Fibroblast of skin of back (primary cell): Measurements from ENCODE around the gene DSP. TPM values are rescaled to one million over a fixed set of nuclear protein-coding genes. Genes with fewer than 3 reads are reported as not detected.
A peak's percentile ranks its signal among the peaks of the same experiment; 100 is the strongest.

Experiments used
- DNase-seq: peaks from one replicate; pipeline ENCODE4 v3.0.0-alpha.2; 2013
- polyA plus RNA-seq, 2 experiments: library from polyadenylated mRNA; unstranded; fragments of 120-200 nt; gene quantifications; one replicate each; pipeline ENCODE4 v1.2.1, GENCODE V29; 2013; ENCODE audit not compliant: insufficient read length in 2 of 2

The DSP gene, protein sequence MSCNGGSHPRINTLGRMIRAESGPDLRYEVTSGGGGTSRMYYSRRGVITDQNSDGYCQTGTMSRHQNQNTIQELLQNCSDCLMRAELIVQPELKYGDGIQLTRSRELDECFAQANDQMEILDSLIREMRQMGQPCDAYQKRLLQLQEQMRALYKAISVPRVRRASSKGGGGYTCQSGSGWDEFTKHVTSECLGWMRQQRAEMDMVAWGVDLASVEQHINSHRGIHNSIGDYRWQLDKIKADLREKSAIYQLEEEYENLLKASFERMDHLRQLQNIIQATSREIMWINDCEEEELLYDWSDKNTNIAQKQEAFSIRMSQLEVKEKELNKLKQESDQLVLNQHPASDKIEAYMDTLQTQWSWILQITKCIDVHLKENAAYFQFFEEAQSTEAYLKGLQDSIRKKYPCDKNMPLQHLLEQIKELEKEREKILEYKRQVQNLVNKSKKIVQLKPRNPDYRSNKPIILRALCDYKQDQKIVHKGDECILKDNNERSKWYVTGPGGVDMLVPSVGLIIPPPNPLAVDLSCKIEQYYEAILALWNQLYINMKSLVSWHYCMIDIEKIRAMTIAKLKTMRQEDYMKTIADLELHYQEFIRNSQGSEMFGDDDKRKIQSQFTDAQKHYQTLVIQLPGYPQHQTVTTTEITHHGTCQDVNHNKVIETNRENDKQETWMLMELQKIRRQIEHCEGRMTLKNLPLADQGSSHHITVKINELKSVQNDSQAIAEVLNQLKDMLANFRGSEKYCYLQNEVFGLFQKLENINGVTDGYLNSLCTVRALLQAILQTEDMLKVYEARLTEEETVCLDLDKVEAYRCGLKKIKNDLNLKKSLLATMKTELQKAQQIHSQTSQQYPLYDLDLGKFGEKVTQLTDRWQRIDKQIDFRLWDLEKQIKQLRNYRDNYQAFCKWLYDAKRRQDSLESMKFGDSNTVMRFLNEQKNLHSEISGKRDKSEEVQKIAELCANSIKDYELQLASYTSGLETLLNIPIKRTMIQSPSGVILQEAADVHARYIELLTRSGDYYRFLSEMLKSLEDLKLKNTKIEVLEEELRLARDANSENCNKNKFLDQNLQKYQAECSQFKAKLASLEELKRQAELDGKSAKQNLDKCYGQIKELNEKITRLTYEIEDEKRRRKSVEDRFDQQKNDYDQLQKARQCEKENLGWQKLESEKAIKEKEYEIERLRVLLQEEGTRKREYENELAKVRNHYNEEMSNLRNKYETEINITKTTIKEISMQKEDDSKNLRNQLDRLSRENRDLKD (N-terminal part only)
- 133 TPM for polyA plus RNA-seq (2013, experiment 1 of 2; ENCODE audit: insufficient read length)
- 151 TPM for polyA plus RNA-seq (2013, experiment 2 of 2; ENCODE audit: insufficient read length)

DNA sequence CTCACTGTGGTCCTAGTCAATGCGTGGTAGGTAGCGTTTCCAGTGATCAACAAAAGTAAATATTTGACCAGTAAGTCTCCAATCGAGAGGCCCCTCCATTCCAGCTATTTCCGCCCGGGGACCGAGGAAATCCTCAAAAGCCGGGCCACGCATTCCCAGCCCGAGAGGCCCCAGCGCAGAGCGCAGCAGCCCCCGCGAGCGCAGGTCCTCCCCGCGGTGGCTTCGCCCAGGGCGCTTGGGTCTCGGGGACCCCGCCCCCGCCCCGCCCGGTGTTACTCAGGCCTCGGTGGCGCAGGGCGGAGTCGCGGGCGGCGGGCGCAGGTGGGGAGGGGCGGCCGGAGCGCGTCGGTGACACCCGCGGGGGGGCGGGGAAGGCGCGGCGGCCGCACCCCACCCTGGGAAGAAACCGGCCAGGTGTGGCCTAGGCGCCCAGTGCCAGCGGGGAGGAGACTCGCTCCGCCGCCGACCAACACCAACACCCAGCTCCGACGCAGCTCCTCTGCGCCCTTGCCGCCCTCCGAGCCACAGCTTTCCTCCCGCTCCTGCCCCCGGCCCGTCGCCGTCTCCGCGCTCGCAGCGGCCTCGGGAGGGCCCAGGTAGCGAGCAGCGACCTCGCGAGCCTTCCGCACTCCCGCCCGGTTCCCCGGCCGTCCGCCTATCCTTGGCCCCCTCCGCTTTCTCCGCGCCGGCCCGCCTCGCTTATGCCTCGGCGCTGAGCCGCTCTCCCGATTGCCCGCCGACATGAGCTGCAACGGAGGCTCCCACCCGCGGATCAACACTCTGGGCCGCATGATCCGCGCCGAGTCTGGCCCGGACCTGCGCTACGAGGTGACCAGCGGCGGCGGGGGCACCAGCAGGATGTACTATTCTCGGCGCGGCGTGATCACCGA, at the start of gene DSP:
TSS of gene DSP (plus strand) at position 497 of the 890 bp plus-strand sequence. CDS start at position 742, 245 bp downstream.
- peak; percentile 83 for DNase-seq

GRCh38 chr6:7493866-7494265, 47.6 kb upstream of the DSP start:
- DNase-seq: no peak

- DNase-seq: no peak
These were observed 46.8 kb upstream of the DSP start for GRCh38 chr6:7494638-7495037.

DNA sequence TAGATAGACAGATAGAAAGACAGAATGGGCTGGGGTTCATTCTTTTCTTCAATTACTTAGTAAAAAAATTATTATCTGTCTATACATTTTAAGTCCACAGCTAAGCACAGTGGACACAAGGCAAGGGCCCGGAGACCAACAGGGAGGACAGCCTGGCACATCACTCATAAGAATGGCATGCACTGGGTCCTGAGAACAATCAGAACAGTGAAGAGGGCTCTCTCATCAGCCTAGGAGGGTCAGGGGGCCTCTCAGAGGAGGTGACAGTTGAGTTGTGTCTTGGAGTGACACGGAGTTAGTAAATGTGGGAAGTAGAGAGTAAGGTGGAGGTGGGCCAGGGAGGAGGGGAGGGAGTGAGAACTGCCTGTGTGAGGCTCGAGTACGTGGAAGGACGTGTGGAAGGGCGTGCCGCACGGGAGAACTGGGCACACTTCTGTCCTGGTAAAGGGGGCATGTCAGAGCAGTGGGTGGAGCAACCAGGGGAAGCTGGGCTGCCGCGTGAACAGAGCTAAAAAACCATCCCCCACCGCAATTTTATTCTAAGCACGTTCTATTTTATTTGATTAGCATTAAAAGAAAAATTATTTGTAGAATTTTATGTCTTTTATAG, 45.1 kb upstream of the DSP start:
- no peak for DNase-seq

- DNase-seq: no peak
These were observed 40.7 kb upstream of the DSP start for GRCh38 chr6:7500752-7501282.

DNA sequence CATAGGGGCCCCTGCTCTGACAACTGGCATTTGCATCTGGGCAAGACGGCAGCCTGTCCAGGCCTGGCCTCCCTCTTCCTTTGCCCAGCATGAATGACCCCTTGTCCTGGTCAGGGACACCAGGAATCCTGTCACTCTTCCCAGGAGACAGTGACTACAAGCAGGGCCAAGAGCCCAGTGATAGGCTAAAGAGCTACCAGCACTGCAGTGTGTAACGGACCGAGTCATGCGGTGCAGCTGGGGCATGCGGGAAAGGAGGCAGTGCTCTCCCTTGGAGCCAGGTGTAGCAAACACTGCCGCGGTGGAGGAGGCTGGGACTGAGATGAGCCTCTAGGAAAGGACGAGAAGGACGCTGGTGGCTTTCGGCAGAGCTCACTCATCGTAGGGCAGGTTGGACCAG, 38.7 kb upstream of the DSP start:
- DNase-seq: no peak

GRCh38 chr6:7504041-7504440, 37.4 kb upstream of the DSP start:
- DNase-seq: no peak

DNA sequence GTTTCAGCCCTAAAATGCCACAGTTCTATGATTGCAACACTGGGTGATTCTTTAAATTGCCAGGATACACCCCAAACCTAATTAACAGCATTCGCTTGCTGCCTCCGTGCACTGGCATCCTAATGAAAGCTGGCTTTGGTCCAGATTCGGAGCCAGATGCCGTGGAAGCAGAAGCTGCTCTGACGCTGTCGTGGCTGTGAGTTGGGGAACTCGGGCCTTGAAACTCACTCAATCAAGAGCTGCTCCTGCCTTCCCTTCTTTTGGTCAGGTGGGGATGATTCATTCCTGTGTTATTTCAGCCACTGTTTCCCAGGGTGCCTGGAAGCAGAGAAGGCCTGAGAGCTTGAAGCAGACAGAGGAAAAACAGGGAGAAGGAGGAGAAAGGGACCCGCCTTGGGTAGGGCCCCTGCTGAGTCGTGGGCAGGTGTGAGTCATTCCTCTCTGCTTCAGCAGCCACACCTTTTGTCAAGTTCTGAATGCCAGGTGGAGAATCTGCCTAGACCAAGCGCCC, 36.2 kb upstream of the DSP start:
- DNase-seq: peak; percentile 80

DNA sequence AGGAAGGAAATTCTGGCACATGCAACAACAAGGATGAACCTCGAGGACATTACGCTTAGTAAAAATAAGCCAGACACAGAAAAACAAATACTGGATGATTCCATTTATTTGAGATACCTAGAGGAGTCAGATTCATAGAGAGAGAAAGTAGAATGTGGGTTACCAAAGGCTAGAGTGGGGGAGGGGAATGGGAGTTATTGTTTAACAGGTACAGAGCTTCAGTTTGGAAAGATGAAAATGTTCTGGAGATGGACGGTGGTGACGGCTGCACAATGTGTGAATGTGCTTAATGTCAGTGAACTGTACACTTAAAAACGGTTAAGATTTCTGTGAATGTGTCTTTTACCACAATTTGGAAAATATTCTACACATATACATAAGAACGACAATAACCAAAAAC, 33.9 kb upstream of the DSP start:
- no peak for DNase-seq

DNA sequence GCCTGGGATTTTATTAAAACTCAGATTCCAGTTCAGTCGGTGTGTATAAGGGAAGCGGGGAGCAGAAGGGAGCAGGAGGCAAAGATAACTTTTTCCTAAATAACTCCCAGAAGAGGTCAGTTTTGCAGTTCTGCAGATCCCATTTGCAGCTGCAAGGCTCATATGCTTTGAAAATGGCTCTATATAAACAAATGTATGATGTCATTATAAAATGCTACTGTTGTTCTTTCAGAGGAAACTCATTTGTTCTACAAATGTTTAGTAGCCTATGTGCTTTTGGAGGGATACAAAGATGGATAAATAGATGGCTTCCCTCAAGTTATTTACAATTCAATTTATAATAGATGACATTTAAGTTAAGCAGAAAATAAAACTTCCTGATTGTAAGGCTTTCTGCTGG, 29.2 kb upstream of the DSP start:
- no peak for DNase-seq

DNA sequence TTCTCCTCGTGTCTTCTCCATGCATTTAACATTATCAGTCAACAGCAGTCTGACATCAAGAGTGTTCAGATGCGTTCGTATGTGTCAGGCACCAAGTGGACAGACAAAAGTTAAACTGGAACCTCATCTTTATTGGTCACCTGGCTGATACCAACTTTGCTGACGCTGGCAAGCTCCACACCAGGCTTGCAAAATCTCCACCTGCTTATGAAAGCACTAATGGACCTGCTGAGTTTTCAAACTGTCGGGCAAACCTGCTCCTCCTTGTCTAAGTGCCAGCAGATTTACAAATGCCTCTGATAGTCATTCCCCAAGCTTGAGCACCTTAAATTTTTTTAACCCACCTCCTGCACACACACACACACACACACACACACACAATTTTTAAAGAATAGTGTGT, 27.9 kb upstream of the DSP start:
- no peak for DNase-seq

DNA sequence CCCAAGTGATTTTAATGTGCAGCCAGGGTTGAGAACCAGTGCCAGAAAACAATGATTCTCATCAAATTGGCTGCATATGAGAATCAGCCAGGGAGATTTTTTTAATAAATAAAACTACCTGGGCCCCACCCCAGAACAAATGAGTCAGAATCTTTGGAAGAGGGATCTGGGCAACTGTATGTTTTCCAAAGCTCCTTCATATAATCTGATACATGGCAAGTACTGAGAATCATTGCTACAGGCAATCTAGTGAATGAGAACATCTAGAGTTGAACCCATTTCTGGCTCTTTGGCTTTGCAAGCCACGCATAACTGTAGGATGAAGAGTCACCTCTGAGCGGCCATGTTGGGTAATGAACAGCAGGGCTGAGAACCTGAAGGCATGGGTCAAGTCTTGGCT, 26.1 kb upstream of the DSP start:
- no peak for DNase-seq

DNA sequence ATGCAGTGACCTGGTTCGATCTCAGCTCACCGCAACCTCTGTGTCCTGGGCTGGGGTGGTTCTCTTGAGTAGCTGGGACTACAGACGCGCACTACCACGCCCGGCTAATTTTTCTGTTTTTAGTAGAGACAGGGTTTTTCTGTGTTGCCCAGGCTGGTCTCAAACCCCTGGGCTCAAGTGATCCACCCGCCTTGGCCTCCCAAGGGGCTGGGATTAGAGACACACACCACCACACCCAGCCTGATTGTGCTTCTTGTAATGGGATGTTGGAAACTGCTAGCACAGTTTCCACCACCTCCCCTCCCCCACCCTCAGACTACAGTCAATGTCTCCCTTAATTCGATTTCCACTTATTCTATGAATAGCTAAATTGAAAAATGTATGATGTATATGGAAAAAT, 22.6 kb upstream of the DSP start:
- no peak for DNase-seq

GRCh38 chr6:7522873-7523272, 18.6 kb upstream of the DSP start:
- no peak for DNase-seq

GRCh38 chr6:7523922-7524321, 17.5 kb upstream of the DSP start:
- no peak for DNase-seq

GRCh38 chr6:7526755-7527154, 14.7 kb upstream of the DSP start:
- no peak for DNase-seq

DNA sequence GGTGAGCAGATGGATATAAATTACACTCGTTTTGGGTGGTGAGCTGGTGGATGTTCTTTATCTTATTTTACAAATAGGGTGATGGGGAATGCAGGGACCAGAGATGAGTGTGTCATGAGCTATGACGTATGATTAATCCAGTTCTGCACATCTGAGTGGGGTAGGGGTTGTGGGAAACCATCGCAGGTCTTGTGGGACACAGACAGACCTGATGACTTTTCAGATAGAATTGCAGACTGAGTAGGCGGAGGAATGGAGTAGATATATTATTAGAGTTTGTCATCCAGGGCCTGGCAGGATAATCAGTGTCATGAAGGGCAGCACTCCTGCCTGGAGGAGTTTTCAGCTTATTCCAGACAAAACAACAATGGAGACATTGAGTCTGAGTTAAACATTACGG, 12.9 kb upstream of the DSP start:
- DNase-seq: peak; percentile 97

- peak; percentile 33 for DNase-seq
These were observed 12.3 kb upstream of the DSP start for GRCh38 chr6:7529141-7529540.

DNA sequence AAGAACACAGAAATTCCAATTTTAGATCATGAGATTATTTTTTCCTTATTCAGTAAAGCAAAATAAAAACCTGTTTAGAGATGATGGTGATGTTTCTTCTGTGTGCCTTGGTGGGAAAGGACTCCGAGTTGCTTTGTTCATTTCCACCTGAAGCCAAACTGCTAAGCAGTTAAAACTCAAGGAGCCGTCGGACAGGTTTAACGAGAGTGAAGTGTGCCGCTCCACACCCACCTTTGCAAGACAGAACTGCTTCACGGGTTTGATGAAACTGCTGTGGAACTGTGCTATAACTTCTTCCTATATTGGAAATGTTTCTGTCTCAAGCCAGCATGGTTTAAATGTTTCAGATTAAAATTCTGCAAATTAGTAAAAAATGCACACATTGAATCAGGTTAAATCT, 9.2 kb upstream of the DSP start:
- DNase-seq: no peak

GRCh38 chr6:7532821-7533220, 8.7 kb upstream of the DSP start:
- peak; percentile 44 for DNase-seq

DNA sequence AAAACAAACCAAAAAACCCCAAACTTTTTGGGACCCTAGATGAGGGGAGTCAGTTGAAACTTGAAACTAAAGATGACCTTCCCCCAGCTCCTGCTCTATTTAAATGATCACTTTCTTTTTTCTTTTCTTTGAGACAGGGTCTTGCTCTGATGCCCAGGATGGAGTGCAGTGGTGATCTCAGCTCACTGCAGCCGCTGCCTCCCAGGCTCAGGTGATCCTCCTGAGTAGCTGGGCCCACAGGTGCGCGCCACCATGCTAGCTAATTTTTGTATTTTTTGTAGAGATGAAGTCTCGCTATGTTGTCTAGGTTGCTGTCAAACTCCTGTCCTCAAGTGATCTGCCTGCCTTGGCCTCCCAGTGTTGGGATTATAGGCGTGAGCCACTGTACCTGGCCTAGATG, 7.3 kb upstream of the DSP start:
- DNase-seq: no peak
